Activated B cell treated with CpG ODN at 0.5 μM for 24 hours (primary cell): ENCODE results near the gene PPT2. TPM values are rescaled to one million over a fixed set of nuclear protein-coding genes. Genes with fewer than 3 reads are reported as not detected.

Experiments used
- ATAC-seq: fragments of 200-7000 bp; cut with Tn5 transposase; one replicate; pipeline ENCODE4 v1.10.0; 2021; ENCODE audit warnings: low read depth, mild to moderate bottlenecking, moderate library complexity
- CTCF ChIA-PET: fragments of 350-600 bp; sonication (Branson Sonifier 250); formaldehyde crosslinking; loops from one replicate; lab custom pipeline; 2021; ENCODE audit warnings: antibody characterized with exemption; lab: Charles Lee
- POLR2A ChIA-PET: fragments of 350-600 bp; sonication (Branson Sonifier 250); formaldehyde crosslinking; loops from one replicate; lab custom pipeline; 2021; ENCODE audit warnings: antibody characterized with exemption; lab: Charles Lee
- DNase-seq: peaks from one replicate; pipeline ENCODE4 v3.0.0; 2022
- H3K27ac Mint-ChIP-seq: one replicate; pipeline ENCODE4 v1.8.0; 2020; ENCODE audit warnings: mixed read lengths
- H3K27me3 Mint-ChIP-seq: one replicate; pipeline ENCODE4 v1.8.0; 2021; ENCODE audit warnings: mixed read lengths
- H3K36me3 Mint-ChIP-seq: one replicate; pipeline ENCODE4 v1.8.0; 2021; ENCODE audit warnings: low read depth, mixed read lengths
- H3K4me1 Mint-ChIP-seq: one replicate; pipeline ENCODE4 v1.8.0; 2021; ENCODE audit warnings: mixed read lengths
- H3K4me3 Mint-ChIP-seq: one replicate; pipeline ENCODE4 v1.8.0; 2020; ENCODE audit warnings: mild to moderate bottlenecking, mixed read lengths
- H3K9me3 Mint-ChIP-seq: one replicate; pipeline ENCODE4 v1.8.0; 2020; ENCODE audit warnings: mixed read lengths
- intact Hi-C: fragments of 100-400 bp; cut with micrococcal nuclease; formaldehyde crosslinking; loops from one replicate; pipeline ENCODE4 v1.15.1; 2024
- total RNA-seq: library from RNA; stranded (reverse); gene quantifications from 2 replicates; pipeline ENCODE4 v1.2.3, GENCODE V29; 2022
- TF ChIP-seq, protein P1 (sequence below): fragments of 200-600 bp; IDR thresholded peaks from one replicate; pipeline ENCODE4 v1.8.0; 2022; ENCODE audit warnings: antibody characterized with exemption, mild to moderate bottlenecking

Gene PPT2
- total RNA-seq, 1 donor from 2014 or later = 3.0 TPM

DNA sequence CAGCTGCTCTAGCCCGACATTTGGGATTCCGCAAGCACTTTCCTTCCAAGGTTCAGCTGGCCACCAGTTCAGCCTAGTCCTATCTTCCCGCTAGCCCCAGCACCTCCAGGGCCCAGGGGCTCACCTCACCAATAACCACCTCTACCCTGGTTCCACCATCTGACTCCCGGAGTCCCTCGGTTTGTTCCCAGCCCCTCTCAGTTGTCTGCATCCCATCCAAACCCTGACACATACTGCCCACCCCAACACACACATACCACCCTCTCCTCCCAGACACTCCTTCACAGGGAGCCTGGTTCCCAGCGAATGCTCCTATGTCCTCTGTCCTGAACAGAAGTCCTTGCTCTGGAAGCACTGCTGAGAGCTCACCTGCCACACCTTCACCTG, 45.2 kb upstream of the PPT2 start:
- peaks cover 14% of the 10 kb centered on the region for H3K4me1 Mint-ChIP-seq
- H3K27ac Mint-ChIP-seq = no peak overlapping the region
- no peak overlapping the region for H3K4me3 Mint-ChIP-seq
- TF ChIP-seq, protein P1, sequence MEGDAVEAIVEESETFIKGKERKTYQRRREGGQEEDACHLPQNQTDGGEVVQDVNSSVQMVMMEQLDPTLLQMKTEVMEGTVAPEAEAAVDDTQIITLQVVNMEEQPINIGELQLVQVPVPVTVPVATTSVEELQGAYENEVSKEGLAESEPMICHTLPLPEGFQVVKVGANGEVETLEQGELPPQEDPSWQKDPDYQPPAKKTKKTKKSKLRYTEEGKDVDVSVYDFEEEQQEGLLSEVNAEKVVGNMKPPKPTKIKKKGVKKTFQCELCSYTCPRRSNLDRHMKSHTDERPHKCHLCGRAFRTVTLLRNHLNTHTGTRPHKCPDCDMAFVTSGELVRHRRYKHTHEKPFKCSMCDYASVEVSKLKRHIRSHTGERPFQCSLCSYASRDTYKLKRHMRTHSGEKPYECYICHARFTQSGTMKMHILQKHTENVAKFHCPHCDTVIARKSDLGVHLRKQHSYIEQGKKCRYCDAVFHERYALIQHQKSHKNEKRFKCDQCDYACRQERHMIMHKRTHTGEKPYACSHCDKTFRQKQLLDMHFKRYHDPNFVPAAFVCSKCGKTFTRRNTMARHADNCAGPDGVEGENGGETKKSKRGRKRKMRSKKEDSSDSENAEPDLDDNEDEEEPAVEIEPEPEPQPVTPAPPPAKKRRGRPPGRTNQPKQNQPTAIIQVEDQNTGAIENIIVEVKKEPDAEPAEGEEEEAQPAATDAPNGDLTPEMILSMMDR = no peak
- no peak for DNase-seq
- intact Hi-C loops = no loop called here
- no peaks in the 10 kb centered on the region for H3K9me3 Mint-ChIP-seq
- CTCF ChIA-PET = no interaction called here
- peaks cover 10% of the 10 kb centered on the region for H3K36me3 Mint-ChIP-seq
- H3K27me3 Mint-ChIP-seq = peaks cover 36% of the 10 kb centered on the region
- POLR2A ChIA-PET = no interaction called here
- no peak for ATAC-seq

DNA sequence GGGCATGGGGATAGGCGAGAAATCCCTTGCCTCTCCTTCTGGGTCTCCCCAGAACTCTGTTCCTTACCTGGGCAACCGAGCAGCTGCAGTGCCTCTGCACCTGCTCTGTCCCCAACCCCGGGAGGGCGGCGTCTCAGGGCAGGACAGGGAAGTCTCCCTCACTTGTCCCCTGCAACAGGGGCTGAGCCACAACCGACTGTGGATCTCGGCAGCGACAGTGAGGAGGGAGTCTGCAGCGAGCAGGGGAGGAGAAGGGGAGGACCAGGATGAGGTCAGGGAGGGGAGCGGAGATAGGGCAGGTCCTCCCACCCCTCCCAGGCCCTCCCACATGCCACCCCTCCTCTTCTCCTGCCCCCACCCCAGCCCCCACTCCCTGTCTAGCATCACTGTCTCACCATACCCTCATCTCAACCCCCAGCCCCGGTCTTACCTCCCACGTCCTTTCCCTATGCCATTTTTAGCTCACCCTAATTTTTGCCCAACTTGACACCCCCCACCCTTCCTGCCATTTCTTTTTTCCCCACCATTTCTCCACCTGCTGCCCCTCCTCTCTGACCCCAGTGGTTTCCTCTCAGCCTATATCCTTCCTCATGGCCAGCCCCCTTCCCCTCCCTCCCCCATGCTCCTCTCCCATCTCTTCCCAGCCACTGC, 44.7 kb upstream of the PPT2 start, which contains the start of gene TNXB:
TNXB (minus strand) TSS at position 225 of the 651 bp plus-strand sequence. CDS start 11,140 bp downstream, outside the sequence.
- Mint-ChIP-seq H3K36me3 (peaks cover 10% of the 10 kb centered on the region), H3K4me3 (no peak within 1 kb of the TSS), H3K27me3 (peaks cover 33% of the 10 kb centered on the region), H3K27ac (no peak within 1 kb of the TSS), H3K4me1 (peaks cover 14% of the 10 kb centered on the region), H3K9me3 (no peaks in the 10 kb centered on the region)
- intact Hi-C loops = no loop called here
- DNase-seq (no peak), ATAC-seq (no peak)
- CTCF ChIA-PET = no interaction called here
- TF ChIP-seq, protein P1 = no peak
- POLR2A ChIA-PET = no interaction called here

DNA sequence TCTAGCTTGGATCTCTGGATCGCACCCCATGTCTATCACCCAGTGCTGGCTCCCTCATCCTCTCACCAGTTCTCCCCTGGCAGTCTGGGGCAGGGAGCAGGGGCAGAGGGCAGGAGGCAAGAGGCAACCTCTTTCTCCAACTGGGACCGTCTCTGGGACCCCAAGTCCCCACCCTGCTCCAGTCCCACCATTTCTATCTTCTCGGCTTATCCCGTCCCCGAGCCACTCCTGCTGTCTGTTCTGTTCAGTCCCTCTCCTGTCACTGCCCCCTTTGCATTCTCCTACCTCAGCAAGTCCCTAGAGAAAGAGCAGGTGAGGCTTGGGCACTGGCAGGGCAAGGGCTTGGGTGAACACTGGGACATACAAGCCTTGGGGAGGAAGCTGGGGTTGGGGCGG, 44.2 kb upstream of the PPT2 start:
- POLR2A ChIA-PET = no interaction called here
- H3K9me3 Mint-ChIP-seq = no peaks in the 10 kb centered on the region
- ATAC-seq = no peak

DNA sequence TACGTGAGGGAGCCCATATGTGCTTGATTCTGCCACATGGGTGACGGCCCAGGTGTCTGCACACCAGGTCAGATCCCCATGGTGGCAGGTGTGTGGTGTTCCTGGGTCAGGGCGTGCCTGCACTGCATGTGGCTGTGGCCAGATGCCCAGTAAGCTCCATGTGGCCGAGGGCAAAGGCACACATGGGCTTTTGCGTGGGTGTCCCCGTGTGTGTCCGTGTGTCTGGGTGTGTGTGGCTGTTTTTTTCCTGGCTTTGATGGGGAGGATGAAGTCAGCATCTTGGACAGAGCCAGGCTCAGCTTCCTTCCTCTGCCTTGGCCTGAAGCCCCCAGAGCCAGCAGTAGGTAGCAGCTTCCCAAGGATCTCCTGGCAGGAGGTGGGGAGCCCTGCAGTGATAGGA, 43.3 kb upstream of the PPT2 start:
- H3K9me3 Mint-ChIP-seq = no peaks in the 10 kb centered on the region
- H3K36me3 Mint-ChIP-seq = peaks cover 20% of the 10 kb centered on the region
- ChIA-PET POLR2A (no interaction called here), CTCF (no interaction called here)
- H3K4me1 Mint-ChIP-seq = peaks cover 14% of the 10 kb centered on the region
- no peak overlapping the region for H3K4me3 Mint-ChIP-seq
- TF ChIP-seq, protein P1 = no peak
- H3K27me3 Mint-ChIP-seq = peaks cover 24% of the 10 kb centered on the region
- DNase-seq (no peak), ATAC-seq (no peak)
- intact Hi-C loops = loop anchor here (10.0 kb wide), 1 partner anchor 304 kb away; no protein-coding TSS in a partner anchor
- no peak overlapping the region for H3K27ac Mint-ChIP-seq

More for the DNA sequence above, 44.2 kb upstream of the PPT2 start:
- Mint-ChIP-seq H3K27me3 (peaks cover 31% of the 10 kb centered on the region), H3K4me1 (peaks cover 14% of the 10 kb centered on the region), H3K36me3 (peaks cover 12% of the 10 kb centered on the region), H3K27ac (no peak overlapping the region), H3K4me3 (no peak overlapping the region)
- intact Hi-C loops = loop anchor here (10.0 kb wide), 1 partner anchor 305 kb away; no protein-coding TSS in a partner anchor
- TF ChIP-seq, protein P1 = no peak
- no peak for DNase-seq
- CTCF ChIA-PET = no interaction called here

DNA sequence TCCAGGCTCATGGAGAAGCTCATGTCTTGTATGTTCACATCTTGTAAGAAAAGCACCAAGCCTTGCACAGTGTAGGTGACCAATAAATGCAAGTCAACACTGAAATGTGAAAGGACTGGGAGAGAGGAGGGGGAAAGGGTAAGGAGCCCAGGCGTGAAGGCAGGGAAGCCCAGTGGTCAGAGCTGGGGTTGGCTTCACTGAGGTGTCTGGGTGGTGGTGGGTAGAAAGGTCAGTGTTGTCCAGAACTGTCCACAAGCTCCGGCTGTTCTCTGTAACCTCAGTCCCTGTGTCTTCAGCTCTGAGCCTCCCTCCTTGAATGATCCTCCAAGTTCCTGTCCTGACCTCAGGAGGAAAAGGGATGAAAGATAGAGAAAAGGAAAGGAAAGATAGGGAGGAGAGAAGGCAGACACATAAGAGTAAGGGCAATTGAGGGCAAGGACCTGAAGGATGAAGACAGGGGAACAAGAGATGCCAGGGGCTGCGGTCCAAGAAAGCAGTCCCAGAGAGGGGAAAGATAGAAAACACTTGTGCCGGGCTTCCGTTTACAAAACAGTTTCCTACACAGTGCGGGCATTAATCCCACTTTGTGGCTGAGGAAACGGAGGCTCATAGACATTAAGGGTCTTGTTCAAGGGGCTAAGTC, 42.4 kb upstream of the PPT2 start:
- Mint-ChIP-seq H3K36me3 (peaks cover 29% of the 10 kb centered on the region), H3K9me3 (no peaks in the 10 kb centered on the region), H3K27ac (no peak overlapping the region), H3K4me3 (no peak overlapping the region), H3K4me1 (peaks cover 14% of the 10 kb centered on the region), H3K27me3 (peaks cover 18% of the 10 kb centered on the region)
- TF ChIP-seq, protein P1 = no peak
- CTCF ChIA-PET = no interaction called here
- POLR2A ChIA-PET = interaction anchor here (0.6 to 0.8 kb wide), 2 partner anchors 17 to 258 kb away, joined by 3 to 4 read pairs; partner anchors contain the start of gene ATF6B
- DNase-seq = no peak
- ATAC-seq = no peak
- intact Hi-C loops = loop anchor here (10.0 kb wide), 1 partner anchor 303 kb away; no protein-coding TSS in a partner anchor
